Neural cell (in vitro differentiated cells): ENCODE results near the gene EIF4B.

ENCODE experiments used
- EZH2 ChIP-seq: fragments of 200-600, 300-800 bp; shearing (Covaris generic), sonication (generic); IDR thresholded peaks from 2 replicates; pipeline ENCODE4 v1.6.1; 2014; ENCODE audit warnings: antibody characterized with exemption, low read length, borderline replicate concordance, mild to moderate bottlenecking; ENCODE audit not compliant: insufficient read depth, poor library complexity, severe bottlenecking
- RAD21 ChIP-seq: fragments of 450-650 bp; conservative IDR thresholded peaks from 2 replicates; pipeline ENCODE4 v1.6.1; 2014; ENCODE audit warnings: antibody characterized with exemption, mild to moderate bottlenecking, moderate library complexity
- TF ChIP-seq, protein P1 (sequence below): fragments of 450-650 bp; IDR thresholded peaks from 2 replicates; pipeline ENCODE4 v1.5.1; 2014; ENCODE audit warnings: antibody characterized with exemption, mild to moderate bottlenecking, moderate library complexity; ENCODE audit not compliant: poor library complexity, severe bottlenecking
- TF ChIP-seq, protein P2 (sequence below): IDR thresholded peaks from 2 replicates; pipeline ENCODE4 v1.6.1; 2012; ENCODE audit warnings: borderline replicate concordance

DNA sequence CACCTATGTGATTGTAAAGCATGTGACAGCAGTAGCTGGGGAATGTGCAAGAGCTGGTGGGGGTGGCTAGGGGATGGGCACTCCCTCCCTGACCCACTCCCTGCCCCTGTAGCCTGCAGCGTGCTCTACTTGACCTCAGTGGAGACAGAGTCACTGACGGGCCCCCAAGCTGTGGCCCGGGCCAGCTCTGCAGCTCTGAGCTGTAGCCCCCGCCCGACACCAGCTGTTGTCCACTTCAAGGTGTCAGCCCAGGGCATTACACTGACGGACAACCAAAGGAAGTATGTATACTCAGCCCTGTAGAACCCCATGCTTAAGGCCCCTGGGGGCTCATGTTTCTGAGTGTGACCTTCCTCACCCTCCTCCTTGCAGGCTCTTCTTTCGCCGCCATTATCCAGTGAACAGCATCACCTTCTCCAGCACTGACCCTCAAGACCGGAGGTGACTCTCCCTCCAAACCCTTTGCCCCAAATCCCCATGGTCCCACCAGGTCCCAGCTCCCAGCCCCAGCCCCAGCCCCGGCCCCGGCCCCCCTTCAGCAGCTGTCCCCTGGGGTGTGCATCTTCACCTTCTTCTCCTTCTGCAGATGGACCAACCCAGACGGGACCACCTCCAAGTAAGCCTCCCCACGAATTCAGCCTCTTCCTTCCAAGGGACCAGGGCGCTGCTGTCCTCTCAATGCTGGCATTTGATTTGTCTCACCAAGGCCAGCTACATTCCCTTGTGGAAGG, 56.9 kb downstream of the EIF4B start:
- TF ChIP-seq, protein P1, sequence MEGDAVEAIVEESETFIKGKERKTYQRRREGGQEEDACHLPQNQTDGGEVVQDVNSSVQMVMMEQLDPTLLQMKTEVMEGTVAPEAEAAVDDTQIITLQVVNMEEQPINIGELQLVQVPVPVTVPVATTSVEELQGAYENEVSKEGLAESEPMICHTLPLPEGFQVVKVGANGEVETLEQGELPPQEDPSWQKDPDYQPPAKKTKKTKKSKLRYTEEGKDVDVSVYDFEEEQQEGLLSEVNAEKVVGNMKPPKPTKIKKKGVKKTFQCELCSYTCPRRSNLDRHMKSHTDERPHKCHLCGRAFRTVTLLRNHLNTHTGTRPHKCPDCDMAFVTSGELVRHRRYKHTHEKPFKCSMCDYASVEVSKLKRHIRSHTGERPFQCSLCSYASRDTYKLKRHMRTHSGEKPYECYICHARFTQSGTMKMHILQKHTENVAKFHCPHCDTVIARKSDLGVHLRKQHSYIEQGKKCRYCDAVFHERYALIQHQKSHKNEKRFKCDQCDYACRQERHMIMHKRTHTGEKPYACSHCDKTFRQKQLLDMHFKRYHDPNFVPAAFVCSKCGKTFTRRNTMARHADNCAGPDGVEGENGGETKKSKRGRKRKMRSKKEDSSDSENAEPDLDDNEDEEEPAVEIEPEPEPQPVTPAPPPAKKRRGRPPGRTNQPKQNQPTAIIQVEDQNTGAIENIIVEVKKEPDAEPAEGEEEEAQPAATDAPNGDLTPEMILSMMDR, result no peak
- TF ChIP-seq, protein P2, sequence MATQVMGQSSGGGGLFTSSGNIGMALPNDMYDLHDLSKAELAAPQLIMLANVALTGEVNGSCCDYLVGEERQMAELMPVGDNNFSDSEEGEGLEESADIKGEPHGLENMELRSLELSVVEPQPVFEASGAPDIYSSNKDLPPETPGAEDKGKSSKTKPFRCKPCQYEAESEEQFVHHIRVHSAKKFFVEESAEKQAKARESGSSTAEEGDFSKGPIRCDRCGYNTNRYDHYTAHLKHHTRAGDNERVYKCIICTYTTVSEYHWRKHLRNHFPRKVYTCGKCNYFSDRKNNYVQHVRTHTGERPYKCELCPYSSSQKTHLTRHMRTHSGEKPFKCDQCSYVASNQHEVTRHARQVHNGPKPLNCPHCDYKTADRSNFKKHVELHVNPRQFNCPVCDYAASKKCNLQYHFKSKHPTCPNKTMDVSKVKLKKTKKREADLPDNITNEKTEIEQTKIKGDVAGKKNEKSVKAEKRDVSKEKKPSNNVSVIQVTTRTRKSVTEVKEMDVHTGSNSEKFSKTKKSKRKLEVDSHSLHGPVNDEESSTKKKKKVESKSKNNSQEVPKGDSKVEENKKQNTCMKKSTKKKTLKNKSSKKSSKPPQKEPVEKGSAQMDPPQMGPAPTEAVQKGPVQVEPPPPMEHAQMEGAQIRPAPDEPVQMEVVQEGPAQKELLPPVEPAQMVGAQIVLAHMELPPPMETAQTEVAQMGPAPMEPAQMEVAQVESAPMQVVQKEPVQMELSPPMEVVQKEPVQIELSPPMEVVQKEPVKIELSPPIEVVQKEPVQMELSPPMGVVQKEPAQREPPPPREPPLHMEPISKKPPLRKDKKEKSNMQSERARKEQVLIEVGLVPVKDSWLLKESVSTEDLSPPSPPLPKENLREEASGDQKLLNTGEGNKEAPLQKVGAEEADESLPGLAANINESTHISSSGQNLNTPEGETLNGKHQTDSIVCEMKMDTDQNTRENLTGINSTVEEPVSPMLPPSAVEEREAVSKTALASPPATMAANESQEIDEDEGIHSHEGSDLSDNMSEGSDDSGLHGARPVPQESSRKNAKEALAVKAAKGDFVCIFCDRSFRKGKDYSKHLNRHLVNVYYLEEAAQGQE, result no peak
- TF ChIP-seq EZH2, result no peak
- TF ChIP-seq RAD21, result no peak
